Lung (tissue), 16 donors: ENCODE measurements around the gene C2CD3. TPM values are rescaled to one million over a fixed set of nuclear protein-coding genes. Genes with fewer than 3 reads are reported as not detected.

Experiments used
- ATAC-seq: fragments of 200-7000 bp; cut with Tn5 transposase; one replicate; pipeline ENCODE4 v1.9.1; 2020; ENCODE audit warnings: moderate number of reproducible peaks; ENCODE audit not compliant: insufficient read depth, low FRiP score
- DNase-seq, 3 donors: peaks; one replicate each; pipeline ENCODE4 v3.0.0-alpha.2; 2013 to 2017
- H3K27ac ChIP-seq, 2 donors: one replicate each; pipeline ENCODE4 v1.5.1; 2013; ENCODE audit warnings: mild to moderate bottlenecking in 2 of 2, moderate library complexity in 2 of 2, control low read depth in 1 of 2, inconsistent platforms in 1 of 2, low read depth in 1 of 2, low read length in 1 of 2
- H3K27me3 ChIP-seq, 3 donors: one replicate each; pipeline ENCODE4 v1.5.1; 2013; ENCODE audit warnings: low read length in 2 of 3; ENCODE audit not compliant: control insufficient read depth in 3 of 3, insufficient read depth in 3 of 3
- H3K36me3 ChIP-seq, 4 donors: one replicate each; pipeline ENCODE4 v1.5.1; 2013; ENCODE audit warnings: low read length in 4 of 4, mild to moderate bottlenecking in 1 of 4, moderate library complexity in 1 of 4; ENCODE audit not compliant: control insufficient read depth in 4 of 4, insufficient read depth in 4 of 4
- H3K4me1 ChIP-seq, 5 donors: one replicate each; pipeline ENCODE4 v1.5.1; 2013; ENCODE audit warnings: low read length in 5 of 5, mild to moderate bottlenecking in 2 of 5, moderate library complexity in 1 of 5; ENCODE audit not compliant: control insufficient read depth in 5 of 5, insufficient read depth in 5 of 5
- H3K4me3 ChIP-seq: one replicate; pipeline ENCODE4 v1.5.1; 2013; ENCODE audit warnings: mild to moderate bottlenecking, control low read depth, moderate library complexity
- H3K9ac ChIP-seq, 2 donors: one replicate each; pipeline ENCODE4 v1.5.1; 2013; ENCODE audit warnings: low read length in 2 of 2, control low read depth in 1 of 2; ENCODE audit not compliant: insufficient read depth in 1 of 2
- H3K9me3 ChIP-seq, 4 donors: one replicate each; pipeline ENCODE4 v1.5.1; 2013; ENCODE audit warnings: low read length in 3 of 4, mild to moderate bottlenecking in 1 of 4, moderate library complexity in 1 of 4; ENCODE audit not compliant: control insufficient read depth in 4 of 4, insufficient read depth in 3 of 4
- WGBS, 2 donors: extraction: QIAGEN DNeasy Blood & Tissue Kit; methylation state at CpG; one replicate each; pipeline ENCODE4 v1.1.7; 2013; 5-methylcytosine and 5-hydroxymethylcytosine counted together
- long read RNA-seq, 5 donors: transcript quantifications; one replicate each; lab custom pipeline, GENCODE V29; 2026
- polyA plus RNA-seq, 2 donors: library from polyadenylated mRNA; stranded (reverse); fragments of 200-250 nt; gene quantifications; one replicate each; pipeline ENCODE4 v1.2.1, GENCODE V29; 2013
- total RNA-seq, 2 donors: library from RNA; depleted of rRNA in 1 of 2; stranded (reverse); fragments of >200 nt in 1 of 2; gene quantifications; one replicate each; pipeline ENCODE4 v1.2.1, GENCODE V29; 2014 to 2021
- TF ChIP-seq, protein P1 (sequence below): IDR thresholded peaks from 2 replicates; pipeline ENCODE4 v1.5.1; 2012; ENCODE audit warnings: mild to moderate bottlenecking; ENCODE audit errors: control extremely low read depth, extremely low read depth
- donor health status: control.
- donor health status: control.
- donor health status: Bipolar disorder and iron deficiency.
- donor health status: healthy.
- donor health status: DM: yes; HTN: yes; CAD: no.

C2CD3 gene
- total RNA-seq (10 to 100 TPM; 27.8 to 31.3 TPM), polyA plus RNA-seq (10 to 100 TPM; 10.2 to 13.7 TPM)
- long read RNA-seq, donor 1 = 0 reads
- long read RNA-seq, donor 2, partial matches to known transcripts = 0 of 1 reads
- long read RNA-seq, donor 2, other reads (novel, unspliced or antisense) = 0 of 1 reads
- long read RNA-seq, donor 3 = 0 reads
- long read RNA-seq, donor 4 = 0 reads
- long read RNA-seq, donor 5, partial matches to known transcripts = 7 of 10 reads
- long read RNA-seq, donor 5, other reads (novel, unspliced or antisense) = 0 of 10 reads

GRCh38 chr11:74170694-74171629, at the start of gene C2CD3, which contains the start of gene PPME1:
Gene C2CD3 (minus strand): TSS chr11:74171002. CDS start chr11:74170792, 210 bp downstream.
Gene PPME1 (plus strand): TSS chr11:74171289. CDS start chr11:74171422, 133 bp downstream.
- Histone ChIP-seq H3K27me3 (no peaks in the 10 kb centered on the region), H3K27ac (peak within 1 kb of the TSS; percentile 85 to 96), H3K36me3 (peaks cover 0 to 20% (median 6%) of the 10 kb centered on the region in 4 donors), H3K9me3 (no peaks in the 10 kb centered on the region), H3K4me1 (peaks cover 3 to 28% (median 13%) of the 10 kb centered on the region in 5 donors), H3K4me3 (peak within 1 kb of the TSS; percentile 85), H3K9ac (peak within 1 kb of the TSS; percentile 95 to 96)
- DNase-seq = peak; percentile 100
- ATAC-seq = peak; percentile 97
- TF ChIP-seq, protein P1, sequence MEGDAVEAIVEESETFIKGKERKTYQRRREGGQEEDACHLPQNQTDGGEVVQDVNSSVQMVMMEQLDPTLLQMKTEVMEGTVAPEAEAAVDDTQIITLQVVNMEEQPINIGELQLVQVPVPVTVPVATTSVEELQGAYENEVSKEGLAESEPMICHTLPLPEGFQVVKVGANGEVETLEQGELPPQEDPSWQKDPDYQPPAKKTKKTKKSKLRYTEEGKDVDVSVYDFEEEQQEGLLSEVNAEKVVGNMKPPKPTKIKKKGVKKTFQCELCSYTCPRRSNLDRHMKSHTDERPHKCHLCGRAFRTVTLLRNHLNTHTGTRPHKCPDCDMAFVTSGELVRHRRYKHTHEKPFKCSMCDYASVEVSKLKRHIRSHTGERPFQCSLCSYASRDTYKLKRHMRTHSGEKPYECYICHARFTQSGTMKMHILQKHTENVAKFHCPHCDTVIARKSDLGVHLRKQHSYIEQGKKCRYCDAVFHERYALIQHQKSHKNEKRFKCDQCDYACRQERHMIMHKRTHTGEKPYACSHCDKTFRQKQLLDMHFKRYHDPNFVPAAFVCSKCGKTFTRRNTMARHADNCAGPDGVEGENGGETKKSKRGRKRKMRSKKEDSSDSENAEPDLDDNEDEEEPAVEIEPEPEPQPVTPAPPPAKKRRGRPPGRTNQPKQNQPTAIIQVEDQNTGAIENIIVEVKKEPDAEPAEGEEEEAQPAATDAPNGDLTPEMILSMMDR = no peak
- 0% methylated on average over 68 of the region's 68 CpGs for WGBS, 2 donors

GRCh38 chr11:74220376-74220775, 49.6 kb upstream of the C2CD3 start:
- TF ChIP-seq, protein P1 = no peak
- Histone ChIP-seq H3K27ac (no peak overlapping the region), H3K9ac (no peak overlapping the region), H3K36me3 (peaks cover 0 to 9% (median 0%) of the 10 kb centered on the region in 4 donors), H3K9me3 (no peaks in the 10 kb centered on the region), H3K27me3 (no peaks in the 10 kb centered on the region), H3K4me3 (no peak overlapping the region), H3K4me1 (no peaks in the 10 kb centered on the region)
- WGBS, 2 donors = 89 to 100% methylated on average over 1 of the region's 1 CpG
- ATAC-seq (no peak), DNase-seq (peak in 1 of 3 donors; percentile 8)

DNA sequence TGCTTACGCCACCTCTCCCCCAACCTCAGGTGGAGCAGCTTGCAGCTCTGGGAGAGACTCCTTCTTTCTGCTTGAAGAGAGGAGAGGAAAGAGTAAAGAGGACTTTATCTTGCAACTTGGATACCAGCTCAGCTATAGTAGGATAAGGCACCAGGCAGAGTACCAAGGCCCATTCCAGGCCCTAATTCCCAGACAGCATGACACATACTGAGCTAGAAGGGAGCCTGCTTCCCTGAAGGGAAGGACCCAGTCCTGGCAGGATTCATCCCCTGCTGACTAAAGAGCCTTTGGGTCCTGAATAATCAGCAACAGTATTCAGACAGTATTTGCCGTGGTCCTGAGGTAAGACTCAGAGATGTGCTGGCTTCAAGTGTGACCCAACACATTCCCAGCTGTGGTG, 41.7 kb upstream of the C2CD3 start:
- DNase-seq = no peak
- Histone ChIP-seq H3K27ac (no peak overlapping the region), H3K27me3 (no peaks in the 10 kb centered on the region), H3K9ac (no peak overlapping the region), H3K4me1 (no peaks in the 10 kb centered on the region), H3K9me3 (no peaks in the 10 kb centered on the region), H3K4me3 (no peak overlapping the region), H3K36me3 (peaks cover 5 to 46% (median 20%) of the 10 kb centered on the region in 4 donors)
- ATAC-seq = no peak
- 97% methylated on average over 2 of the region's 2 CpGs for WGBS, 2 donors
- TF ChIP-seq, protein P1 = no peak
